Uterus (tissue), 4 donors: Measurements from ENCODE around the gene DUSP23. TPM values are rescaled to one million over a fixed set of nuclear protein-coding genes. Genes with fewer than 3 reads are reported as not detected.

Source experiments
- DNase-seq, 2 donors: peaks; one replicate each; pipeline ENCODE4 v3.0.0-alpha.2; 2019 to 2020
- H3K27ac ChIP-seq, 2 donors: fragments of 200-600 bp; sonication (generic); 1 replicate in 1 of 2; 2 replicates in 1 of 2; pipeline ENCODE4 v1.5.1; 2016 to 2018
- H3K27me3 ChIP-seq, 2 donors: fragments of 200-600 bp; sonication (generic); one replicate each; pipeline ENCODE4 v1.5.1; 2018 to 2019; ENCODE audit warnings: control low read depth in 1 of 2
- H3K36me3 ChIP-seq, 2 donors: fragments of 200-600 bp; sonication (generic); one replicate each; pipeline ENCODE4 v1.5.1; 2019; ENCODE audit warnings: control low read depth in 1 of 2
- H3K4me1 ChIP-seq, 2 donors: fragments of 200-600 bp; sonication (generic); one replicate each; pipeline ENCODE4 v1.5.1; 2018 to 2019; ENCODE audit warnings: control low read depth in 1 of 2
- H3K4me3 ChIP-seq, 2 donors: fragments of 200-600 bp; sonication (generic); 1 replicate in 1 of 2; 2 replicates in 1 of 2; pipeline ENCODE4 v1.5.1; 2018 to 2019; ENCODE audit warnings: mild to moderate bottlenecking in 1 of 2
- H3K9me3 ChIP-seq, 2 donors: fragments of 200-600 bp; sonication (generic); one replicate each; pipeline ENCODE4 v1.5.1; 2019; ENCODE audit warnings: control low read depth in 1 of 2
- CTCF ChIP-seq, 4 experiments: fragments of 200-600 bp in 2 of 4; fragments of 450-650 bp in 2 of 4; sonication (generic) in 2 of 4; IDR thresholded peaks; one replicate each; pipeline ENCODE4 v1.5.1; 2016 to 2019; ENCODE audit warnings: antibody characterized with exemption in 4 of 4, mild to moderate bottlenecking in 2 of 4, moderate library complexity in 1 of 4
- POLR2A ChIP-seq, 2 donors: fragments of 450-650 bp; IDR thresholded peaks; one replicate each; pipeline ENCODE4 v1.6.1; 2016; ENCODE audit warnings: antibody characterized with exemption in 2 of 2, mild to moderate bottlenecking in 1 of 2, moderate library complexity in 1 of 2
- intact Hi-C: fragments of 100-400 bp; cut with DNase I; formaldehyde crosslinking; loops from one replicate; pipeline ENCODE4 v1.15.1; 2023; ENCODE audit warnings: low total_unique reads
- total RNA-seq, 4 donors: library from RNA; depleted of rRNA in 3 of 4; stranded (reverse); fragments of >200 nt in 3 of 4; gene quantifications; one replicate each; pipeline versions ENCODE4 v1.1.0 to v1.2.4, GENCODE V29; 2014 to 2023
- donor health status: DM: yes; HTN: yes; CAD: no.

Gene DUSP23
- total RNA-seq, 4 donors from 2014 or later, result 15.6 to 121 (median 50.8) TPM

- no peaks in the 10 kb centered on the region for H3K27me3 ChIP-seq
- peak overlapping the region in 1 of 2 donors; percentile 31 for H3K27ac ChIP-seq
- H3K4me3 ChIP-seq, result no peak overlapping the region
- TF ChIP-seq CTCF (IDR thresholded peaks at IDR 0.05) (no peak), POLR2A (IDR thresholded peaks at IDR 0.05) (no peak)
- DNase-seq, result no peak
- H3K36me3 ChIP-seq, result no peaks in the 10 kb centered on the region
- no peaks in the 10 kb centered on the region for H3K9me3 ChIP-seq
- no peaks in the 10 kb centered on the region for H3K4me1 ChIP-seq
- intact Hi-C loops, result no loop called here
These were observed 27.4 kb upstream of the DUSP23 start for GRCh38 chr1:159753386-159753785.

- no peak for TF ChIP-seq CTCF (IDR thresholded peaks at IDR 0.05)
- no peak for TF ChIP-seq POLR2A (IDR thresholded peaks at IDR 0.05)
- intact Hi-C loops, result no loop called here
- H3K4me1 ChIP-seq, result no peaks in the 10 kb centered on the region
- no peaks in the 10 kb centered on the region for H3K36me3 ChIP-seq
- no peaks in the 10 kb centered on the region for H3K27me3 ChIP-seq
- no peak overlapping the region for H3K27ac ChIP-seq
- H3K4me3 ChIP-seq, result no peak overlapping the region
- DNase-seq, result no peak
- H3K9me3 ChIP-seq, result no peaks in the 10 kb centered on the region
These were observed 25.2 kb upstream of the DUSP23 start for GRCh38 chr1:159755451-159756007.

GRCh38 chr1:159756397-159756796, 24.4 kb upstream of the DUSP23 start:
- Histone ChIP-seq H3K27ac (no peak overlapping the region), H3K4me3 (no peak overlapping the region), H3K36me3 (no peaks in the 10 kb centered on the region), H3K9me3 (no peaks in the 10 kb centered on the region), H3K27me3 (no peaks in the 10 kb centered on the region), H3K4me1 (no peaks in the 10 kb centered on the region)
- intact Hi-C loops, result no loop called here
- TF ChIP-seq POLR2A (IDR thresholded peaks at IDR 0.05) (no peak), CTCF (IDR thresholded peaks at IDR 0.05) (no peak)
- DNase-seq, result no peak

GRCh38 chr1:159763686-159764085, 17.1 kb upstream of the DUSP23 start:
- intact Hi-C loops, result no loop called here
- Histone ChIP-seq H3K4me3 (no peak overlapping the region), H3K27ac (no peak overlapping the region), H3K27me3 (no peaks in the 10 kb centered on the region), H3K36me3 (no peaks in the 10 kb centered on the region), H3K9me3 (no peaks in the 10 kb centered on the region), H3K4me1 (no peaks in the 10 kb centered on the region)
- TF ChIP-seq POLR2A (IDR thresholded peaks at IDR 0.05) (no peak), CTCF (IDR thresholded peaks at IDR 0.05) (no peak)
- no peak for DNase-seq

- intact Hi-C loops, result no loop called here
- H3K4me1 ChIP-seq, result no peaks in the 10 kb centered on the region
- H3K4me3 ChIP-seq, result no peak overlapping the region
- DNase-seq, result no peak
- TF ChIP-seq CTCF (IDR thresholded peaks at IDR 0.05) (no peak), POLR2A (IDR thresholded peaks at IDR 0.05) (no peak)
- H3K27me3 ChIP-seq, result no peaks in the 10 kb centered on the region
- no peak overlapping the region for H3K27ac ChIP-seq
- no peaks in the 10 kb centered on the region for H3K9me3 ChIP-seq
- H3K36me3 ChIP-seq, result no peaks in the 10 kb centered on the region
These were observed 15.0 kb upstream of the DUSP23 start for GRCh38 chr1:159765806-159766205.
